HG02610 (cell line): ENCODE data around the gene BLOC1S1.

Experiments used
- ATAC-seq: cut with Tn5 transposase; IDR thresholded peaks from one replicate; pipeline ENCODE4 v1.9.1; 2021; ENCODE audit warnings: mild to moderate bottlenecking, moderate library complexity; ENCODE audit not compliant: unreplicated experiment

Gene BLOC1S1

GRCh38 chr12:55715833-55716581 lies at the start of gene BLOC1S1:
Gene BLOC1S1, plus strand, starts transcription at chr12:55716046. Its CDS starts 6 bp downstream, at chr12:55716052.
- peak; percentile 92 for ATAC-seq

- no peak for ATAC-seq
Observed at GRCh38 chr12:55666508-55666907, 49.3 kb upstream of the BLOC1S1 start.

- no peak for ATAC-seq
Observed at GRCh38 chr12:55670276-55670675, 45.6 kb upstream of the BLOC1S1 start.

- no peak for ATAC-seq
Observed at GRCh38 chr12:55671746-55672145, 44.1 kb upstream of the BLOC1S1 start.

- peak; percentile 98 for ATAC-seq
Observed at GRCh38 chr12:55673638-55674037, 42.2 kb upstream of the BLOC1S1 start.

GRCh38 chr12:55675666-55676065 lies 40.2 kb upstream of the BLOC1S1 start:
- ATAC-seq: no peak

- ATAC-seq: no peak
Observed at GRCh38 chr12:55676707-55677106, 39.1 kb upstream of the BLOC1S1 start.

GRCh38 chr12:55679691-55680090 lies 36.2 kb upstream of the BLOC1S1 start:
- no peak for ATAC-seq

GRCh38 chr12:55681142-55682077 lies 34.4 kb upstream of the BLOC1S1 start:
- ATAC-seq: no peak

- ATAC-seq: no peak
Observed at GRCh38 chr12:55682087-55682796, 33.6 kb upstream of the BLOC1S1 start.

GRCh38 chr12:55683676-55684075 lies 32.2 kb upstream of the BLOC1S1 start:
- no peak for ATAC-seq

- ATAC-seq: no peak
Observed at GRCh38 chr12:55684761-55685370, 31.0 kb upstream of the BLOC1S1 start.

- no peak for ATAC-seq
Observed at GRCh38 chr12:55685671-55686070, 30.2 kb upstream of the BLOC1S1 start.

- no peak for ATAC-seq
Observed at GRCh38 chr12:55686366-55687010, 29.4 kb upstream of the BLOC1S1 start.

GRCh38 chr12:55687746-55688145 lies 28.1 kb upstream of the BLOC1S1 start:
- peak; percentile 61 for ATAC-seq

- ATAC-seq: no peak
Observed at GRCh38 chr12:55688716-55689655, 26.9 kb upstream of the BLOC1S1 start.

- ATAC-seq: no peak
Observed at GRCh38 chr12:55692631-55693322, 23.1 kb upstream of the BLOC1S1 start.

GRCh38 chr12:55693323-55694187 lies 22.3 kb upstream of the BLOC1S1 start:
- ATAC-seq: no peak
